Right atrium auricular region (tissue), 2 donors: ENCODE data around the gene LEAP2. TPM values are rescaled to one million over a fixed set of nuclear protein-coding genes. Genes with fewer than 3 reads are reported as not detected.

Source experiments
- DNase-seq: peaks from one replicate; pipeline ENCODE4 v3.0.0-alpha.2; 2019; ENCODE audit warnings: low spot score
- H3K27ac ChIP-seq, 2 donors: fragments of 200-600 bp; sonication (generic); 1 replicate in 1 of 2; 2 replicates in 1 of 2; pipeline ENCODE4 v1.5.1; 2016 to 2019
- H3K27me3 ChIP-seq, 2 donors: fragments of 200-600 bp; sonication (generic); one replicate each; pipeline versions ENCODE4 v1.5.1 to v1.6.0; 2017 to 2019
- H3K36me3 ChIP-seq: fragments of 200-600 bp; sonication (generic); one replicate; pipeline ENCODE4 v1.5.1; 2016
- H3K4me1 ChIP-seq, 2 donors: fragments of 200-600 bp; sonication (generic); one replicate each; pipeline versions ENCODE4 v1.5.1 to v1.6.0; 2017 to 2019
- H3K4me3 ChIP-seq, 2 donors: fragments of 200-600 bp; sonication (generic); 1 replicate in 1 of 2; 2 replicates in 1 of 2; pipeline ENCODE4 v1.5.1; 2017 to 2019; ENCODE audit warnings: mild to moderate bottlenecking in 1 of 2, moderate library complexity in 1 of 2
- H3K9me3 ChIP-seq, 2 donors: fragments of 200-600 bp; sonication (generic); one replicate each; pipeline ENCODE4 v1.5.1; 2019
- CTCF ChIP-seq, 2 donors: fragments of 200-600 bp; sonication (generic); IDR thresholded peaks; one replicate each; pipeline ENCODE4 v1.5.1; 2019; ENCODE audit warnings: antibody characterized with exemption in 2 of 2
- total RNA-seq, 2 donors: library from RNA; depleted of rRNA; stranded (reverse); fragments of >200 nt; gene quantifications; one replicate each; pipeline ENCODE4 v1.1.0, GENCODE V29; 2016

LEAP2 gene
- total RNA-seq, 2 donors from 2014 or later = 1.1 TPM; not detected in 1

DNA sequence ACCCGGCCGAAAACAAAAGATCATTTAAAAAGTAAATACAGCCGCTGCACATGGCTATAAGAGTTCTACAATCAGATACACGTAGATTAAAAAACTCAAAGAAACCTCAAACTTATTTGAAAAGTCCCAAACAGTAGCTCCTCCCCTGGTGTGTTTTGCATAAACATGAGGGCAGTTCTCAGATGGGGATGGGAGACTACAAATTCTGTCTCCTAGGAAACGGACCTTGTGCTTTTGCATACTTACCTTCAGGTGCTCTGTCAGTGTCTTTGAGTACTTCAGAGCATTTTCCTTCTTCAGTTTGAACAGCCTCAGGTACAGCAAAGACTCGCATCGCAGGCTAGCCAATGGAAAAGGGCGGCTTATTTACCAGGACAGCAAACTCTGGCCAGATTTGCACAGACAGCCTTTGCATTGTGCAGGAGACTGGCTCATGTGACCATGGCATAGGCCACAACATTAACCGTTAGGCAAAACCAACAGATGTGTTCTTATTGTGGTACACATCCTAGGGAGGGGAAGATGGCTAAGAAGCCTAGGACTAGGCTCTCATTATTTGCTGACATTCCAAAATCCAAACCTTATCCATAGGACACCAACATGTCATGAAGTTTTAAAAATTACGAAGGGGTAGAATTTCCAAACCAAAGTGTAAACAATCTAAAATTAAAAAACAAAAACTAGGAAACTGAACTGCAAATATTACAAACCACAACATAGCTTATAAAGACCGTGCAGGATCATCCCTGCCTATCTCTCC, 12.8 kb downstream of the LEAP2 start:
- H3K9me3 ChIP-seq = no peaks in the 10 kb centered on the region
- H3K4me1 ChIP-seq = no peaks in the 10 kb centered on the region

GRCh38 chr5:132887283-132887682, 13.8 kb downstream of the LEAP2 start:
- TF ChIP-seq CTCF (IDR thresholded peaks at IDR 0.05) = no peak
- Histone ChIP-seq H3K9me3 (no peaks in the 10 kb centered on the region), H3K27ac (no peak overlapping the region), H3K4me1 (no peaks in the 10 kb centered on the region), H3K27me3 (no peaks in the 10 kb centered on the region), H3K36me3 (peaks cover 81% of the 10 kb centered on the region), H3K4me3 (no peak overlapping the region)
- no peak for DNase-seq

More for the DNA sequence above, 12.8 kb downstream of the LEAP2 start:
- Histone ChIP-seq H3K27me3 (no peaks in the 10 kb centered on the region), H3K27ac (no peak overlapping the region), H3K4me3 (no peak overlapping the region), H3K36me3 (peaks cover 81% of the 10 kb centered on the region)
- DNase-seq = no peak
- TF ChIP-seq CTCF (IDR thresholded peaks at IDR 0.05) = no peak

GRCh38 chr5:132889501-132889900, 16.0 kb downstream of the LEAP2 start:
- Histone ChIP-seq H3K4me3 (no peak overlapping the region), H3K4me1 (no peaks in the 10 kb centered on the region), H3K27ac (no peak overlapping the region), H3K36me3 (peaks cover 83% of the 10 kb centered on the region), H3K9me3 (no peaks in the 10 kb centered on the region), H3K27me3 (no peaks in the 10 kb centered on the region)
- TF ChIP-seq CTCF (IDR thresholded peaks at IDR 0.05) = no peak
- no peak for DNase-seq

DNA sequence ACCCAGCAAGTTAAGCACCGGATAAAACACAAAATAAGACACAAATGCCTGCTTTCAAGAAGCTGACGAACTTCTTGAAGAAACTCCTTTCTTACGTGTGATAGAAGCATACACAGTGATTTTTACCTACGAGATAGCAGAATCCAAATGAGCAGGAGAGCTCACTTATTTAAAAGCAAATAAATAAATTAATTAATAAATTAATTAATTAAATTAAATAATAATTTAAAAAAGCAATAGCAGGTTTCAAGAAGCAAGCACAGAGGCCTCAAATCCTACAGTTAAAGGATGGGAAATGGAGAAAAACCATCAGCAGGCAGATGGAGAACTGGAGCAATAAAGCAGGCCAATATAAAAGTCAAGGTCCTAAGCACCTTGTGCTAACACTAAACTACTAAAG, 17.3 kb downstream of the LEAP2 start:
- peaks cover 81% of the 10 kb centered on the region for H3K36me3 ChIP-seq
- H3K27ac ChIP-seq = no peak overlapping the region
- peaks cover 0 to 4% of the 10 kb centered on the region in 2 donors for H3K4me1 ChIP-seq
- no peak for DNase-seq
- no peak overlapping the region for H3K4me3 ChIP-seq
- H3K9me3 ChIP-seq = no peaks in the 10 kb centered on the region
- no peaks in the 10 kb centered on the region for H3K27me3 ChIP-seq
- no peak for TF ChIP-seq CTCF (IDR thresholded peaks at IDR 0.05)

- no peak for DNase-seq
- Histone ChIP-seq H3K9me3 (no peaks in the 10 kb centered on the region), H3K4me1 (peaks cover 0 to 7% of the 10 kb centered on the region in 2 donors), H3K27me3 (no peaks in the 10 kb centered on the region), H3K27ac (no peak overlapping the region), H3K36me3 (peaks cover 78% of the 10 kb centered on the region), H3K4me3 (no peak overlapping the region)
- TF ChIP-seq CTCF (IDR thresholded peaks at IDR 0.05) = no peak
These were observed 22.3 kb downstream of the LEAP2 start for GRCh38 chr5:132895719-132896305.
